Measurements from ENCODE around the gene PDLIM5.
"Not testable (repeated sequence)": the region's sequence is repeated elsewhere in the genome, so short reads cannot be mapped to it uniquely, and the experiment has no call there.

Gene PDLIM5

GRCh38 chr4:94613248-94613647 is 161.5 kb downstream of the PDLIM5 start:
- DNase-seq = no peak

DNA sequence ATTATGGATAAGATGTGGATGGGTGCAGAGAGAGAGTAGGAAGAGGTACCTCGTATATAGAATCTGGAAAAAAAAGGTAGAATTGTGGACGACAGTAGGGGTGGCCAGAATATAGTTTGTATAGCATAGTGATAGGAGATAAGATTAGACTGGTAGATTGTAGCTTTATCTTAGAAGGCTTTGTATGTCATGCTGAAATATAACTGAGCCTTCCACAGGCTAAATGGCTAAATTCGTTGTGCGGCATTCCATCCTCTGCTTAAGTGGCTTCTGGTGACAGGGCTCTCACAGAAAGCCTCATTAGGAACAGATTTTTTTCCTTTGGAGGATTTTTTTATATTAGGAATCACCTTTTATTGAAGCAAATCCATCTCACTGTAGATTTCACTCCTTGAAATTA is 163.7 kb downstream of the PDLIM5 start:
- DNase-seq = no peak

- no peak for DNase-seq
Measured at GRCh38 chr4:94621491-94622080, 169.8 kb downstream of the PDLIM5 start.

DNA sequence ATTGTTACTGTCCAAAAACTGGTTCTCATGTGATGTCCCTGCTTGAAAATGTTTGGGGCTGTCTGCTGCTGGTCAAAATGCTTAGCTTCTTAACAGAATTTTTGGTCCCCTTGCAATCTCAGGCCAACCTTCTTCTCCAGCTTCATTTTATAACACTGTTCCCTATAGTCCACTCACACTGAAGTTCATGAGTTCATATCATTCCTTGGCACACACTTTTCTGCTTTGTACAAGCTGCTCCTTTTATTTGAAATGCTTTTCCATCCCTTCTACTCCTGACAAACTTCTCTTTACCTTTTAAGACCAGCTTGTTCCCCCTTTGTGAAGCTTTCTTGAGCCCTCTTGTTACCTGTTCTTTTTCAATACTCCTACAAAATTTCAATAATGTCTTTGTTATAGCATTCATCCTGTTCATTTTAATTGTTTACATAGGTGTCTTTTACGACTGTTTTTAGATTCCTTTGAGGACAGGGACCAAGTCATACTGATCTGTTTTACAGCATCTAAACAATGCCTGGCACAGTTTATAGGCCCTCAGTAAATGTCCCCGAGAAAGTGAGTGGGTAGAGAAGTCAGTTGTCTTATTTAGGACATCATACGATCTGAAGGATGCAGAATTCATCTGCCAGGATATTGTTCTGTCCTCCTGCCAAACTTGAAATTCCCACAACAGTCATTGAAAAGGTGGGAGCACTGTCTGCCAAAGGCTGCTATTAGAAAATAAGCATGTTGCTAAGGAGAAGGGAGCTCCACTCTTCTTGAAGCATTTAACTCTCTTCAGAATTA is 171.6 kb downstream of the PDLIM5 start:
- DNase-seq = no peak

- DNase-seq = no peak
Measured at GRCh38 chr4:94626942-94627341, 175.2 kb downstream of the PDLIM5 start.

DNA sequence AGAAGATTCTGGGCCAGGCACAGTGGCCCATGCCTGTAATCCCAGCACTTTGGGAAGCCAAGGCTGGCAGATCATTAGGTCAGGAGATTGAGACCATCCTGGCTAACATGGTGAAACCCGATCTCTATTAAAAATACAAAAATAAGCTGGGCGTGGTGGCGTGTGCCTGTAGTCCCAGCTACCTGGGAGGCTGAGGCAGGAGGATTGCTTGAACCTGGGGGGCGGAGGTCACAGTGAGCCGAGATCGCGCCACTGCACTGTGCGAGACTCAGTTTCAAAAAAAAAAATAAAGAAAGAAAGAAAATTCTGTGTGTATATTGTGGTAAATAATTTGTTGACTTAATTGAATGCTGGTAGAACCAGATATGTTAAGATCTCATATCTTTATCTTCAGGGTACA is 177.3 kb downstream of the PDLIM5 start:
- DNase-seq = not testable (repeated sequence)

DNA sequence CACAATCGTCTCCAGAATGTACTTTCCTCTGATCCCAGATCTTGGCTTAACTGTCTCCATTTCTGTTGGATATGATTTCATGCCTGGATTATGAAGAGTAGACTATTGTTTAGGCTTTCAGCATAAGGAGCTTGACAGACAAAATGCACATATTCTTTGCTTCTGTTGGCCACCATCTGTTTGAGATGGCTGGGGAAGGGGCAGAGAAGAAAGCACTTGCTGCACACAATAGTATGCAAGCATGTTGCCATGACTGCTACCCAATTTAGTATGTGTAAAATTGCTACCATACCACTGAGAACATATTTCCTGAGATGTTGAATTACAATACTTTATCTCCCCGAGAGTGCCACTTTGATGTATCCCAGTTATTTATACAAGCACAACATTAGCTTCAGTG is 178.1 kb downstream of the PDLIM5 start:
- no peak for DNase-seq

GRCh38 chr4:94634271-94634670 is 182.5 kb downstream of the PDLIM5 start:
- no peak for DNase-seq

GRCh38 chr4:94635177-94635576 is 183.4 kb downstream of the PDLIM5 start:
- DNase-seq = no peak

GRCh38 chr4:94636004-94636403 is 184.3 kb downstream of the PDLIM5 start:
- no peak for DNase-seq

DNA sequence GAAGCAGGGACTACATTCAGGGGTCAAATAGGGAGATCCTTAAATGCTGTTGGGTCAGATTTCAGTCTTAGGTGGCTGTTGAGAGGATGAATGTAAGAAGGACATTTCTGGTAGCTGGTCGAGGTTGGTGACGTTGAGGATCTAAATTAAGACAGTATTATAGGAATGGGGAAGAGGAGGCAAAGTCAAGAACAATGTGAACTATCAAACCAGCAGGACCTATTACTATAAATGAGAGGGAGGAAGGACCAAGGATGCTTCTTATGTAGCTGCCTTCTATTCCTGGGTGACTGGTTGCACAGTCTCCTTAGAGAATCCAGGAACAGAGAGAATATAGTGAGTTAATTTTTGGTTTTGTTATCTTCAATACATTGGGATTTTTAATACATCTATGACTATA is 187.6 kb downstream of the PDLIM5 start:
- no peak for DNase-seq

- no peak for DNase-seq
Measured at GRCh38 chr4:94640151-94640550, 188.4 kb downstream of the PDLIM5 start.

GRCh38 chr4:94641702-94642560 is 190.2 kb downstream of the PDLIM5 start:
- no peak for DNase-seq

- no peak for DNase-seq
Measured at GRCh38 chr4:94642561-94642866, 190.8 kb downstream of the PDLIM5 start.

DNA sequence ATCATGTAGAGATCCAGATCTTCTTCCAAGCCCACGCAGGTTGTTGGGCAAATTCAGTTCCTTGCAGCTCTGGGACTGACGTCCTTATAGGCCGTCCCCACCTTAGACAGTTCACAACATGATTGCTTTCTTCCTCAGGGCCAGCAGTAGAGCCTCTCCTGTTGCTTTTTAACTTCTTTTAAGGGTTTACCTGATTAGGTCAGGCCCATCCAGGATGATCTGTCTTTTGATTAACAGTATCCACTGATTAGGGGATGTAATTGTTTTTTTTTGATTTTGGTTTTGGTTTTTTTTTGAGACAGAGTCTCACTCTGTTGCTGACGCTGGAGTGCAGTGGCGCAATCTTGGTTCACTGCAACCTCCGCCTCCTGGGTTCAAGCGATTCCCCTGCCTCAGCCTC is 197.0 kb downstream of the PDLIM5 start:
- no peak for DNase-seq

DNA sequence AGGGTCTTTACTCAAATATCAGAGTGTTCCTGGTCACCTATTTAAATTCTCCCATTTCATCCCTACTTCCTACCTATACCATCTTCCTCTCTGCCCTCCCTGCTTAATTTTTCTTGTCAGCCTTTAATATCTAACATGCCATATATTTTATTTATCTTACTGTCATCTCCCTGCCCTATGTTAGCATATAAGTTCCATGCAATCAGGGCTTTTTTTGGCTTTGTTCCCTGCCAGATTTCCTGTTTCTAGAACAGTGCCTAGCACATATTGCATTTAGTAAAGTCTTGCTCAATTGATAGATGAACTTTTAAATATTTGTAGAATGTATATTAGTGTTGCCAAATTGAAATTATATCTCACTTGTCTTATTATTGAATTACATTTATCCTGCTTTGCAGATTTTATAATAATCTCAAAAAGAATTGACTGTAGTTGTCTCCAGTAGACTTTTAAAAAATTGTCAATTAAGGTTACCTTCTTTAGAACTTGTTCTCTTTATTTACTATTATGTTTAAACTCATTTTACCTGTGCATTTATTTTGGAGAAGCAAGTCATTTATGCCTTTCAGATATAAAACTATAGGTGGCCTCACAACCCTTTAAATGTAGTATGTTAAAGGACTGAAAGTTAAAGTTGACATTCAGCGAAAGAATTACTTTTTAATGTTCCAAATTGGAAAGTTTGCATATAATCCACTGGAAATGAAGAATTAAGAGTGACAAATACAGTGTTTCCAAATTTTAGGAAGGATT is 197.8 kb downstream of the PDLIM5 start:
- DNase-seq = no peak

GRCh38 chr4:94650134-94650495 is 198.4 kb downstream of the PDLIM5 start:
- DNase-seq = no peak

DNA sequence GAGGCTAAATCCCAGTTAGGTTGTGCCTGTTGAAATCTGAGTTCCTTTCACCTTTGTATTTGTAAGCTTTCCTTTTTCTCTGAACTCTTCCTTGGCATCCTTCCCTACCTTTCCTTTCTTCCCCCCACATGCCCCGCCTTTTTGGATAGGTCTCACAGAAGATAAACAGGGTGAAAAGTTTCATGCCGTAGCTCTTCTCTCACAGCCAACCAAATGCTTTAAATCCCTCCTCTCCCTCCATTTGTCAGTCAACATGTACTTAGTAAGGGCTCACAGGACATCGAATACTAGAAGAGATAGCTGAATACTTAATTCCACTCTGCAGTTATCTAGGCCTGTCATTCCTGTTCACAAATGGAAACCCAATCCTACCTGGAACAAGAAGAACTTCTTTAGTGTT is 198.9 kb downstream of the PDLIM5 start:
- DNase-seq = no peak

- no peak for DNase-seq
Measured at GRCh38 chr4:94653095-94653649, 201.4 kb downstream of the PDLIM5 start.

DNA sequence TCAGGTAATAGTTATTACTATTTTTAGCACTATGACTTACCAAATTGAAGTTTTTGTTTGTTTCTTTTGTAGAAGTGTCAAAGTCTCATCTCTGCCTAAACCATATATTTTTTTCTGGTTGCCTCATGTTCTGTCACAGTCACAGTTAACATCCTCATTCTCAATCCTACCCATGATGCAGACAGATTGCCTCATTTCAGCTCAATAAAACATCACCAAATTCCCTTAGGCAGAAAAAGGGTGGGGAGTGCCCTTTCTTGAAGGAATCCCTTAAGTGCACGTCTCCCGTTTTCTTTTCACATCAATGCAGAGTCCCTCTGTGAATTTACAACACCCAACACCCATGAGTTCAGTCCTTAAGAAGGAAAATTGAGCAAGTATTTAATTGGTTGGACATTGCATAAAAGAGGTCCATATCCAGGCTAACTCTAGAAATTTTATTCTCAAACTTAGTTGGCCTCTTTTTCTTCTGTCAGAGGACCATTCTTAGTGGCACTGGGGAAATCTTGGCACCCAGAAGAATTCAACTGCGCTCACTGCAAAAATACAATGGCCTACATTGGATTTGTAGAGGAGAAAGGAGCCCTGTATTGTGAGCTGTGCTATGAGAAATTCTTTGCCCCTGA is 202.4 kb downstream of the PDLIM5 start:
- no peak for DNase-seq

- no peak for DNase-seq
Measured at GRCh38 chr4:94654714-94655113, 203.0 kb downstream of the PDLIM5 start.

DNA sequence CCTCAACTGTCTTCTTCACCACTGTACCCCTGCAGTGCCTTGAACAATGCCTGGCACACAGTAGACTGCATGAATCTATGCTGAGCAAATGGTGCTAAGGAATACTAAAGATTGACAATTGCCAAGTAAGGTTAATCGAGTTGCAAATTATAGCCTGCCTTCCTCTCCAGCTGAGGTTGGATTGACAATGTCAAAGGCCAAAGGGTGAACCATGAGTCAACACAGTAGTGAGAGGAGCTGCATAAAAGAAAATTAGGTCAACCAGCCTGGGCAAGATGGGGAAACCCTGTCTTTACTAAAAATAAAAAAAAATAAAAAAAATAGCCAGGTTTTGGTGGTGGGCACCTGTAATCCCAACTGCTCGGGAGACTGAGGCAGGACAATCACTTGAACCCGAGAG is 208.9 kb downstream of the PDLIM5 start:
- DNase-seq = no peak

- DNase-seq = not testable (repeated sequence)
Measured at GRCh38 chr4:94665021-94665420, 213.3 kb downstream of the PDLIM5 start.
